Omental fat pad (tissue), 4 donors: ENCODE results near the gene JAKMIP1. TPM values are rescaled to one million over a fixed set of nuclear protein-coding genes. Genes with fewer than 3 reads are reported as not detected.

ENCODE experiments used
- ATAC-seq: fragments of 150-250 bp; one replicate; pipeline ENCODE4 v1.9.1; 2016; ENCODE audit warnings: mild to moderate bottlenecking, moderate library complexity; ENCODE audit not compliant: low FRiP score
- DNase-seq: peaks from one replicate; pipeline ENCODE4 v3.0.0-alpha.2; 2019; ENCODE audit warnings: low spot score
- CTCF ChIP-seq, 3 donors: fragments of 450-650 bp; IDR thresholded peaks; one replicate each; pipeline ENCODE4 v1.5.1; 2016 to 2017; ENCODE audit warnings: antibody characterized with exemption in 3 of 3, mild to moderate bottlenecking in 3 of 3, moderate library complexity in 2 of 3
- total RNA-seq, 4 donors: library from RNA; depleted of rRNA; stranded (reverse); fragments of >200 nt; gene quantifications; one replicate each; pipeline ENCODE4 v1.1.0, GENCODE V29; 2016

The JAKMIP1 gene
- total RNA-seq, 4 donors from 2014 or later: 0.48 to 1.0 (median 0.63) TPM; not detected in 1

GRCh38 chr4:6079965-6080364, 120.4 kb downstream of the JAKMIP1 start:
- no peak for TF ChIP-seq CTCF (IDR thresholded peaks at IDR 0.05)
- peak; percentile 44 for ATAC-seq
- DNase-seq: no peak

- TF ChIP-seq CTCF (IDR thresholded peaks at IDR 0.05): no peak
- DNase-seq (no peak), ATAC-seq (no peak)
Observed at GRCh38 chr4:6078560-6078959, 121.8 kb downstream of the JAKMIP1 start.

GRCh38 chr4:6076391-6076790, 124.0 kb downstream of the JAKMIP1 start:
- DNase-seq: no peak
- no peak for ATAC-seq
- TF ChIP-seq CTCF (IDR thresholded peaks at IDR 0.05): no peak

- no peak for TF ChIP-seq CTCF (IDR thresholded peaks at IDR 0.05)
- DNase-seq (no peak), ATAC-seq (no peak)
Observed at GRCh38 chr4:6074758-6075157, 125.6 kb downstream of the JAKMIP1 start.

- no peak for DNase-seq
- no peak for ATAC-seq
Observed at GRCh38 chr4:6071959-6072720, 128.2 kb downstream of the JAKMIP1 start.

GRCh38 chr4:6071191-6071958, 129.0 kb downstream of the JAKMIP1 start:
- no peak for DNase-seq
- no peak for ATAC-seq
- TF ChIP-seq CTCF (IDR thresholded peaks at IDR 0.05): no peak

More at GRCh38 chr4:6071959-6072720, 128.2 kb downstream of the JAKMIP1 start:
- no peak for TF ChIP-seq CTCF (IDR thresholded peaks at IDR 0.05)
